GM23338 (cell line): ENCODE data around the gene RPS19. TPM values are rescaled to one million over a fixed set of nuclear protein-coding genes. Genes with fewer than 3 reads are reported as not detected.

Experiments
- ATAC-seq: fragments of 200-7000 bp; cut with Tn5 transposase; 3 replicates; pipeline ENCODE4 v1.9.1; 2020
- DNase-seq: peaks from one replicate; pipeline ENCODE4 v3.0.0-alpha.2; 2015; ENCODE audit warnings: low spot score
- H2AFZ ChIP-seq: fragments of 200-600 bp; sonication (generic); 2 replicates; pipeline ENCODE4 v1.8.0; 2016; ENCODE audit warnings: antibody characterized with exemption, mild to moderate bottlenecking, moderate library complexity
- H3F3A ChIP-seq: fragments of 200-600 bp; sonication (generic); replicated peaks from 2 replicates; pipeline ENCODE4 v1.8.0; 2017; ENCODE audit warnings: antibody characterized with exemption, mixed run types, low read depth
- H3K27ac ChIP-seq: fragments of 200-600 bp; sonication (generic); 2 replicates; pipeline ENCODE4 v1.6.1; 2016; ENCODE audit warnings: low read depth
- H3K27me3 ChIP-seq: fragments of 200-600 bp; sonication (generic); 2 replicates; pipeline ENCODE4 v1.8.0; 2016; ENCODE audit warnings: mild to moderate bottlenecking, mixed run types, moderate library complexity; ENCODE audit not compliant: insufficient read depth
- H3K36me3 ChIP-seq: fragments of 200-600 bp; sonication (generic); 2 replicates; pipeline ENCODE4 v1.8.0; 2016; ENCODE audit warnings: mild to moderate bottlenecking; ENCODE audit not compliant: insufficient read depth
- H3K4me1 ChIP-seq: fragments of 200-600 bp; sonication (generic); 2 replicates; pipeline ENCODE4 v1.8.0; 2016; ENCODE audit warnings: mild to moderate bottlenecking, moderate library complexity; ENCODE audit not compliant: insufficient read depth
- H3K4me2 ChIP-seq: fragments of 200-600 bp; sonication (generic); 2 replicates; pipeline ENCODE4 v1.7.1; 2017; ENCODE audit warnings: mixed run types
- H3K4me3 ChIP-seq: fragments of 200-600 bp; sonication (generic); 2 replicates; pipeline ENCODE4 v1.6.1; 2016; ENCODE audit warnings: mixed run types
- H3K79me2 ChIP-seq: fragments of 200-600 bp; sonication (generic); replicated peaks from 2 replicates; pipeline ENCODE4 v1.8.0; 2017; ENCODE audit warnings: mild to moderate bottlenecking; ENCODE audit not compliant: insufficient read depth
- H3K9me2 ChIP-seq: fragments of 200-600 bp; sonication (generic); 2 replicates; pipeline ENCODE4 v1.8.0; 2017; ENCODE audit not compliant: insufficient read depth
- H4K20me1 ChIP-seq: fragments of 200-600 bp; sonication (generic); replicated peaks from 2 replicates; pipeline ENCODE4 v1.8.0; 2017; ENCODE audit warnings: mild to moderate bottlenecking; ENCODE audit not compliant: insufficient read depth
- H3K27ac Mint-ChIP-seq: 2 replicates; pipeline ENCODE4 v1.8.0; 2020; ENCODE audit warnings: inconsistent platforms, mild to moderate bottlenecking, moderate library complexity, mixed read lengths
- H3K27me3 Mint-ChIP-seq: 3 replicates; pipeline ENCODE4 v1.8.0; 2022; ENCODE audit warnings: low read depth, mild to moderate bottlenecking, moderate library complexity, mixed read lengths, inconsistent platforms; ENCODE audit not compliant: insufficient read depth, poor library complexity
- H3K36me3 Mint-ChIP-seq: 3 replicates; pipeline ENCODE4 v1.8.0; 2021; ENCODE audit warnings: low read depth, mild to moderate bottlenecking, inconsistent platforms, moderate library complexity, mixed read lengths
- H3K4me1 Mint-ChIP-seq: 3 replicates; pipeline ENCODE4 v1.8.0; 2020; ENCODE audit warnings: mild to moderate bottlenecking, inconsistent platforms, mixed read lengths
- H3K4me3 Mint-ChIP-seq: 3 replicates; pipeline ENCODE4 v1.8.0; 2021; ENCODE audit warnings: moderate library complexity, mild to moderate bottlenecking, inconsistent platforms, mixed read lengths
- H3K9me3 Mint-ChIP-seq: 3 replicates; pipeline ENCODE4 v1.8.0; 2020; ENCODE audit warnings: moderate library complexity, mild to moderate bottlenecking, inconsistent platforms, mixed read lengths
- CREB1 ChIP-seq: fragments of 250-450 bp; sonication (Bioruptor Pico); IDR thresholded peaks from 2 replicates; pipeline ENCODE4 v1.5.0; 2020; ENCODE audit warnings: low read depth, mild to moderate bottlenecking, moderate library complexity
- ETS1 ChIP-seq: IDR thresholded peaks from 2 replicates; pipeline ENCODE4 v1.6.1; 2016; ENCODE audit warnings: antibody characterized with exemption
- EZH2 ChIP-seq: fragments of 200-600 bp; sonication (generic); IDR thresholded peaks from one replicate; pipeline ENCODE4 v1.8.0; 2017; ENCODE audit warnings: antibody characterized with exemption, mild to moderate bottlenecking, low read depth; ENCODE audit not compliant: unreplicated experiment
- EZH2phosphoT487 ChIP-seq: fragments of 200-600 bp; sonication (generic); IDR thresholded peaks from one replicate; pipeline ENCODE4 v1.8.1; 2018; ENCODE audit warnings: antibody characterized with exemption; ENCODE audit not compliant: unreplicated experiment
- JUNB ChIP-seq: IDR thresholded peaks from one replicate; pipeline ENCODE4 v1.6.1; 2016; ENCODE audit warnings: antibody characterized with exemption; ENCODE audit not compliant: unreplicated experiment
- NANOG ChIP-seq: IDR thresholded peaks from 2 replicates; pipeline ENCODE4 v1.6.1; 2016; ENCODE audit warnings: antibody characterized with exemption, borderline replicate concordance
- POLR2AphosphoS5 ChIP-seq: IDR thresholded peaks from 2 replicates; pipeline ENCODE4 v1.6.1; 2016; ENCODE audit warnings: antibody characterized with exemption, low read depth
- REST ChIP-seq: IDR thresholded peaks from one replicate; pipeline ENCODE4 v1.6.1; 2018; ENCODE audit warnings: antibody characterized with exemption; ENCODE audit not compliant: unreplicated experiment
- STAT1 ChIP-seq: IDR thresholded peaks from one replicate; pipeline ENCODE4 v1.6.1; 2016; ENCODE audit warnings: antibody characterized with exemption; ENCODE audit not compliant: unreplicated experiment
- ZNF114 ChIP-seq: fragments of 250-450 bp; sonication (Bioruptor Pico); IDR thresholded peaks from 2 replicates; pipeline ENCODE4 v1.5.0; 2020; ENCODE audit warnings: mild to moderate bottlenecking, moderate library complexity
- ZNF331 ChIP-seq: fragments of 250-450 bp; sonication (Bioruptor Pico); IDR thresholded peaks from 2 replicates; pipeline ENCODE4 v1.5.0; 2020; ENCODE audit warnings: low read depth, mild to moderate bottlenecking, moderate library complexity
- polyA plus RNA-seq: library from polyadenylated mRNA; unstranded; fragments of >200 nt; fragmentation: Nextera tagmentation; extraction: Ambion mirVana; gene quantifications from 2 replicates; pipeline ENCODE4 v1.2.1, GENCODE V29; 2016
- total RNA-seq: library from RNA; depleted of rRNA; stranded (reverse); fragments of >200 nt; shearing (Covaris generic); gene quantifications from 2 replicates; pipeline ENCODE4 v1.2.3, GENCODE V29; 2014
- TF ChIP-seq, protein P1 (sequence below), 2 experiments: fragments of 200-600 bp in 1 of 2; sonication (generic) in 1 of 2; conservative IDR thresholded peaks; 2 replicates each; pipeline versions ENCODE4 v1.5.1 to v1.6.1; 2016 to 2017; ENCODE audit warnings: antibody characterized with exemption in 2 of 2, low read depth in 2 of 2, mild to moderate bottlenecking in 2 of 2, moderate library complexity in 1 of 2
- TF ChIP-seq, protein P2 (sequence below): fragments of 250-450 bp; sonication (Bioruptor Pico); IDR thresholded peaks from 2 replicates; pipeline ENCODE4 v1.5.0; 2020; ENCODE audit warnings: mild to moderate bottlenecking, moderate library complexity

Gene RPS19
- total and polyA plus RNA-seq, 2 experiments from 2014 or later, result 1,798 to 4,073 TPM

DNA sequence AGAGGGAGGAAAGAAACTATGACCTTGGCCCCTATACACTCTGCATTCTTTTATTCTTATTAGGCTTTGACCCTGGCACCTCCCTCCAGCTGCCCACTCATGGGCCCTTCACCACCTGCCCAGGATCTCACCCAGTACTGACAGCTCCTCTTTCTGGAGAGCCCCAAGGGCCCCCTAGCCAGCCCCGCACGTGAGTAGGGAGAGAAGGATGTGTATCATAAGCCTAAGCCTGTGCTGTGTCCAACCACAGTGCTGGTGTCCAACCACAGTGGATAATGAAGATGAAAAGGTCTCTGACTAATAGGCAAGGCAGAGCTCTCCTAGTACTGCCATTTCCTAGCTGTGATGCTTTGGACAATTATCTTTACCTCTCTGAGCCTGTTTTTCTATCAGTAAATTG, 11.0 kb upstream of the RPS19 start:
- ATAC-seq (no peak), DNase-seq (no peak)
- Histone ChIP-seq H4K20me1 (no peaks in the 10 kb centered on the region), H3K79me2 (no peaks in the 10 kb centered on the region), H3F3A (no peaks in the 10 kb centered on the region), H3K27ac (no peak overlapping the region), H3K4me1 (peaks cover 12% of the 10 kb centered on the region; the same call in 1 of the 2 replicates), H3K4me2 (no peak overlapping the region), H3K36me3 (no peaks in the 10 kb centered on the region), H3K27me3 (no peaks in the 10 kb centered on the region), H2AFZ (no peak overlapping the region), H3K9me2 (no peaks in the 10 kb centered on the region), H3K4me3 (no peak overlapping the region)
- Mint-ChIP-seq H3K4me1 (peaks cover 12% of the 10 kb centered on the region), H3K27ac (no peak overlapping the region), H3K4me3 (no peak overlapping the region), H3K9me3 (peaks cover 12% of the 10 kb centered on the region; the same call in 2 of the 3 replicates), H3K36me3 (peaks cover 3% of the 10 kb centered on the region; the same call in 2 of the 3 replicates), H3K27me3 (peaks cover 13% of the 10 kb centered on the region)
- TF ChIP-seq ZNF114, result no peak
- TF ChIP-seq ETS1, result no peak
- TF ChIP-seq EZH2phosphoT487, result no peak
- no peak for TF ChIP-seq POLR2AphosphoS5
- TF ChIP-seq JUNB, result no peak
- TF ChIP-seq ZNF331 (CRISPR knock-in tag), result no peak
- TF ChIP-seq, protein P1, sequence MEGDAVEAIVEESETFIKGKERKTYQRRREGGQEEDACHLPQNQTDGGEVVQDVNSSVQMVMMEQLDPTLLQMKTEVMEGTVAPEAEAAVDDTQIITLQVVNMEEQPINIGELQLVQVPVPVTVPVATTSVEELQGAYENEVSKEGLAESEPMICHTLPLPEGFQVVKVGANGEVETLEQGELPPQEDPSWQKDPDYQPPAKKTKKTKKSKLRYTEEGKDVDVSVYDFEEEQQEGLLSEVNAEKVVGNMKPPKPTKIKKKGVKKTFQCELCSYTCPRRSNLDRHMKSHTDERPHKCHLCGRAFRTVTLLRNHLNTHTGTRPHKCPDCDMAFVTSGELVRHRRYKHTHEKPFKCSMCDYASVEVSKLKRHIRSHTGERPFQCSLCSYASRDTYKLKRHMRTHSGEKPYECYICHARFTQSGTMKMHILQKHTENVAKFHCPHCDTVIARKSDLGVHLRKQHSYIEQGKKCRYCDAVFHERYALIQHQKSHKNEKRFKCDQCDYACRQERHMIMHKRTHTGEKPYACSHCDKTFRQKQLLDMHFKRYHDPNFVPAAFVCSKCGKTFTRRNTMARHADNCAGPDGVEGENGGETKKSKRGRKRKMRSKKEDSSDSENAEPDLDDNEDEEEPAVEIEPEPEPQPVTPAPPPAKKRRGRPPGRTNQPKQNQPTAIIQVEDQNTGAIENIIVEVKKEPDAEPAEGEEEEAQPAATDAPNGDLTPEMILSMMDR (conservative IDR thresholded peaks at IDR 0.05; ENCODE audit: low read depth in 2 of 2), result no peak
- TF ChIP-seq CREB1 (CRISPR knock-in tag), result no peak
- TF ChIP-seq EZH2, result no peak
- TF ChIP-seq REST, result no peak
- TF ChIP-seq STAT1, result no peak
- no peak for TF ChIP-seq NANOG
- TF ChIP-seq, protein P2, sequence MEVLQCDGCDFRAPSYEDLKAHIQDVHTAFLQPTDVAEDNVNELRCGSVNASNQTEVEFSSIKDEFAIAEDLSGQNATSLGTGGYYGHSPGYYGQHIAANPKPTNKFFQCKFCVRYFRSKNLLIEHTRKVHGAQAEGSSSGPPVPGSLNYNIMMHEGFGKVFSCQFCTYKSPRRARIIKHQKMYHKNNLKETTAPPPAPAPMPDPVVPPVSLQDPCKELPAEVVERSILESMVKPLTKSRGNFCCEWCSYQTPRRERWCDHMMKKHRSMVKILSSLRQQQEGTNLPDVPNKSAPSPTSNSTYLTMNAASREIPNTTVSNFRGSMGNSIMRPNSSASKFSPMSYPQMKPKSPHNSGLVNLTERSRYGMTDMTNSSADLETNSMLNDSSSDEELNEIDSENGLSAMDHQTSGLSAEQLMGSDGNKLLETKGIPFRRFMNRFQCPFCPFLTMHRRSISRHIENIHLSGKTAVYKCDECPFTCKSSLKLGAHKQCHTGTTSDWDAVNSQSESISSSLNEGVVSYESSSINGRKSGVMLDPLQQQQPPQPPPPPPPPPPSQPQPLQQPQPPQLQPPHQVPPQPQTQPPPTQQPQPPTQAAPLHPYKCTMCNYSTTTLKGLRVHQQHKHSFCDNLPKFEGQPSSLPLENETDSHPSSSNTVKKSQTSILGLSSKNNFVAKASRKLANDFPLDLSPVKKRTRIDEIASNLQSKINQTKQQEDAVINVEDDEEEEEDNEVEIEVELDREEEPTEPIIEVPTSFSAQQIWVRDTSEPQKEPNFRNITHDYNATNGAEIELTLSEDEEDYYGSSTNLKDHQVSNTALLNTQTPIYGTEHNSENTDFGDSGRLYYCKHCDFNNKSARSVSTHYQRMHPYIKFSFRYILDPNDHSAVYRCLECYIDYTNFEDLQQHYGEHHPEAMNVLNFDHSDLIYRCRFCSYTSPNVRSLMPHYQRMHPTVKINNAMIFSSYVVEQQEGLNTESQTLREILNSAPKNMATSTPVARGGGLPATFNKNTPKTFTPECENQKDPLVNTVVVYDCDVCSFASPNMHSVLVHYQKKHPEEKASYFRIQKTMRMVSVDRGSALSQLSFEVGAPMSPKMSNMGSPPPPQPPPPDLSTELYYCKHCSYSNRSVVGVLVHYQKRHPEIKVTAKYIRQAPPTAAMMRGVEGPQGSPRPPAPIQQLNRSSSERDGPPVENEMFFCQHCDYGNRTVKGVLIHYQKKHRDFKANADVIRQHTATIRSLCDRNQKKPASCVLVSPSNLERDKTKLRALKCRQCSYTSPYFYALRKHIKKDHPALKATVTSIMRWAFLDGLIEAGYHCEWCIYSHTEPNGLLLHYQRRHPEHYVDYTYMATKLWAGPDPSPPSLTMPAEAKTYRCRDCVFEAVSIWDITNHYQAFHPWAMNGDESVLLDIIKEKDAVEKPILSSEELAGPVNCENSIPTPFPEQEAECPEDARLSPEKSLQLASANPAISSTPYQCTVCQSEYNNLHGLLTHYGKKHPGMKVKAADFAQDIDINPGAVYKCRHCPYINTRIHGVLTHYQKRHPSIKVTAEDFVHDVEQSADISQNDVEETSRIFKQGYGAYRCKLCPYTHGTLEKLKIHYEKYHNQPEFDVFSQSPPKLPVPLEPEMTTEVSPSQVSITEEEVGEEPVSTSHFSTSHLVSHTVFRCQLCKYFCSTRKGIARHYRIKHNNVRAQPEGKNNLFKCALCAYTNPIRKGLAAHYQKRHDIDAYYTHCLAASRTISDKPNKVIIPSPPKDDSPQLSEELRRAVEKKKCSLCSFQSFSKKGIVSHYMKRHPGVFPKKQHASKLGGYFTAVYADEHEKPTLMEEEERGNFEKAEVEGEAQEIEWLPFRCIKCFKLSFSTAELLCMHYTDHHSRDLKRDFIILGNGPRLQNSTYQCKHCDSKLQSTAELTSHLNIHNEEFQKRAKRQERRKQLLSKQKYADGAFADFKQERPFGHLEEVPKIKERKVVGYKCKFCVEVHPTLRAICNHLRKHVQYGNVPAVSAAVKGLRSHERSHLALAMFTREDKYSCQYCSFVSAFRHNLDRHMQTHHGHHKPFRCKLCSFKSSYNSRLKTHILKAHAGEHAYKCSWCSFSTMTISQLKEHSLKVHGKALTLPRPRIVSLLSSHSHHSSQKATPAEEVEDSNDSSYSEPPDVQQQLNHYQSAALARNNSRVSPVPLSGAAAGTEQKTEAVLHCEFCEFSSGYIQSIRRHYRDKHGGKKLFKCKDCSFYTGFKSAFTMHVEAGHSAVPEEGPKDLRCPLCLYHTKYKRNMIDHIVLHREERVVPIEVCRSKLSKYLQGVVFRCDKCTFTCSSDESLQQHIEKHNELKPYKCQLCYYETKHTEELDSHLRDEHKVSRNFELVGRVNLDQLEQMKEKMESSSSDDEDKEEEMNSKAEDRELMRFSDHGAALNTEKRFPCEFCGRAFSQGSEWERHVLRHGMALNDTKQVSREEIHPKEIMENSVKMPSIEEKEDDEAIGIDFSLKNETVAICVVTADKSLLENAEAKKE (CRISPR knock-in tag), result no peak
